GM19043 (cell line): ENCODE results near the gene AKAP11.
"Not testable (repeated sequence)": the region's sequence is repeated elsewhere in the genome, so short reads cannot be mapped to it uniquely, and the experiment has no call there.

Experiments
- ATAC-seq: cut with Tn5 transposase; IDR thresholded peaks from one replicate; pipeline ENCODE4 v1.9.1; 2021; ENCODE audit warnings: low read depth; ENCODE audit not compliant: unreplicated experiment

The AKAP11 gene, protein sequence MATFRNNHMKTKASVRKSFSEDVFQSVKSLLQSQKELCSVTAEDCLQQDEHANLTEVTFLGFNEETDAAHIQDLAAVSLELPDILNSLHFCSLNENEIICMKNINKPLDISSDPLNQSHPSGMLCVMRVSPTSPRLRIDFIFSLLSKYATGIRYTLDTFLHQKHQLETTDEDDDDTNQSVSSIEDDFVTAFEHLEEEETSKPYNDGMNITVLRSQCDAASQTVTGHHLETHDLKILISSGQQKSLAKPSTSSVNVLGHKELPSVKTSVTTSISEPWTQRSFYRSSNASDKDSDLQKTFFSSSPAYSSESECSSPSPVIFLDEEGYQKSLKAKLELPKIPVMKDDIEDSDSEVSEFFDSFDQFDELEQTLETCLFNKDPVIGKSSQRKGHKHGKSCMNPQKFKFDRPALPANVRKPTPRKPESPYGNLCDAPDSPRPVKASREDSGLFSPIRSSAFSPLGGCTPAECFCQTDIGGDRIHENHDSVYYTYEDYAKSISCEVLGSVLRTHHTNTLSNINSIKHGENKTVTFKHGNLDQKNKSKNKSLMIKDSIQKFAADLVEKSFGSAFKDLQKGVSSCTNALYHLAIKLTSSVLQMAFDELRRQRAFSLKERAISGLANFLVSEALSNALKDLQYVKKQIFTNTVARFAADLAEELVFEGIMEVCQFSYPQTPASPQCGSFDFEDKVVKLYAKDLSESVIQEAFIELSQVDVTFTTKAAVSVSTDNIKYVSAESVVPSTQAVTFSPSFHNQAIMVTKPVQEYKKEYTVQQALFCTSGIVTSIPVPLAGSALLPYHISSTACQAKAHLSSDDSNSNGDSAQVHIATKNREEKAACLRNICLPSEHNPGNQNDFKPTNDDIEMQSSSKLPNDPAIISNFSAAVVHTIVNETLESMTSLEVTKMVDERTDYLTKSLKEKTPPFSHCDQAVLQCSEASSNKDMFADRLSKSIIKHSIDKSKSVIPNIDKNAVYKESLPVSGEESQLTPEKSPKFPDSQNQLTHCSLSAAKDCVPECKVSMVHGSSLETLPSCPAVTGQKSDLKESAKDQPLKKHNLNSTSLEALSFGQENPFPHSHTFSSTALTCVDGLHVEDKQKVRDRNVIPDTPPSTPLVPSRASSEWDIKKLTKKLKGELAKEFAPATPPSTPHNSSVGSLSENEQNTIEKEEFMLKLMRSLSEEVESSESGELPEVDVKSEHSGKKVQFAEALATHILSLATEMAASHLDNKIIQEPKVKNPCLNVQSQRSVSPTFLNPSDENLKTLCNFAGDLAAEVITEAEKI (N-terminal part only)

DNA sequence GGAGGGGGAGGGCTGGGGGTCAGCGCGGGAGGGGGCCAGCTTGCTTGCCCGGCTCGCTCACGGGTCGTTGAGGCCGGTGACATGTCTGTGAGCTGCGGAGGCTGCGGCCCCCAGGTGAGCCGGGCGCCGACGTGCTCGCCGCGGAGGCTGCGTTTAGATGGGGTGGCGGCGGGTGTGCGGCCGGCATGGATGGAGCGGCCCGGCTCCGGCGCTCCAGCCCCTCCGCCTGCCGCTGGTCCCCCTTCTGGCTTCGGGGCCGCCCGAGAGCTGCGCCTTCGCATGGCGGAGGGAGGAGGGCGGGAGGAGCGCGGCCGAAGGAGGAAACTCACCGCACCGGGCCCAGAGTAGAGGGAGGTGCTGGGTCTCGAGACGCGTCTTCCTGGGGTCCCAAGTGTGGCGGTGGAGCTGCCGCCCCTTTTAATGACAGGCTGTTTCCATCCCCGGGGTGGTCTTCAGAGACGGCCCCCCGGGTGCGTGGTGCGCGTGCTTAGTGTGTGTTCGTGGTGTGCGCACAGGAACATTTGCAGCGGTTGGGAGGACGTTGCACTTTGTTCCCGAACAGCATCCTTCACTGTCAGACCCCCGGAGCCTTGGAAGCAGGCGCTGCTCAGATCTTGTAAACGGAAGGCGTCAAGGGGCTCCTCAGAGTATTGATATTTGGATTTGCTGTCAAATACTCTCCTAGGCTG is at the start of gene AKAP11:
AKAP11 (plus strand) TSS at position 38 of the 689 bp plus-strand sequence. CDS start 14,197 bp downstream, outside the sequence.
- peak; percentile 4 for ATAC-seq

DNA sequence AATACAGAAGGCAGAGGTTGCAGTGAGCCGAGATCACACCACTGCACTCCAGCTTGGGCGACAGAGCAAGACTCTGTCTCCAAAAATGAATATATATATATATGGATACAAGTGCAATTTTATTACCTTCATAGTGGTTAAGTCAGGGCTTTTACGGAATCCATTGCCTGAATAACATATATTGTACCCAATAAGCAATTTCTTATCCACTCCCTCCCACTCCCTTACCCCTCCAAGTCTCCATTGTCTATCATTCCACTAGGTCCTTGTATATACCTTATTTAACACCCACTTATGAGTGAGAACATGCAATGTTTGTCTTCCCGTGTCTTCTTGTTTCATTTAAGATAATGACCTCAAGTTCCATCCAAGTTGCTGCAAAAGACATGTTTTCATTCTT is 48.3 kb upstream of the AKAP11 start:
- ATAC-seq: no peak

DNA sequence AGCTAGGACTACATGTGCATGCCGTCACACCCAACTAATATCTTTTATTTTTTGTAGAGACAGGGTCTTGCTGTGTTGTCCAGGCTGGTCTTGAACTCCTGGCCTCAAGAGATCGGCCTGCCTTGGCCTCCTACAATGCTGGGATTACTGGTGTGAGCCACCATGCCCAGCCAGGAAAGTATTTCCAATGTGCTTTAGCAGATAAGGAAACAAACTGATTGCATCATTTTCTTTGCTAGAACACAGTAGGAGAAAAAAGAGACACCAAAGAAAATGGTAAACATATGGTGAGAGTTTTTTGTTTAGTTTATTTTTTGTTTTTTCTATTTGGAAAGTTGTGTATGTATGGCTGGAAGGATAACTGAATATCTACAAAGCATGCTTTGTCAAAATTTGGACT is 46.9 kb upstream of the AKAP11 start:
- no peak for ATAC-seq

DNA sequence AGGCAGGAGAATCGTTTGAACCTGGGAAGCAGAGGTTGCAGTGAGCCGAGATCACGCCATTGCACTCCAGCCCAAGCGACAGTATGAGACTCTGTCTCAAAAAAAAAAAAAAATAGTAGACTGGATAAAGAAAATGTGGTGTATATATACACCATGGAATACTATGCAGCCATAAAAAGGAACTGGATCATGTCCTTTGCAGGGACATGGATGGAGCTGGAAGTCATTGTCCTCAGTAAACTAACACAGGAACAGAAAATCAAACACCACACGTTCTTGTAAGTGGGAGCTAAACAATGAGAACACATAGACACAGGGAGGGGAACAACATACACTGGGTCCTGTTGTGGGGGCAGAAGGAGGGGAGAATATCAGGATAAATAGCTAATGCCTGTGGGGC is 45.2 kb upstream of the AKAP11 start:
- not testable (repeated sequence) for ATAC-seq

DNA sequence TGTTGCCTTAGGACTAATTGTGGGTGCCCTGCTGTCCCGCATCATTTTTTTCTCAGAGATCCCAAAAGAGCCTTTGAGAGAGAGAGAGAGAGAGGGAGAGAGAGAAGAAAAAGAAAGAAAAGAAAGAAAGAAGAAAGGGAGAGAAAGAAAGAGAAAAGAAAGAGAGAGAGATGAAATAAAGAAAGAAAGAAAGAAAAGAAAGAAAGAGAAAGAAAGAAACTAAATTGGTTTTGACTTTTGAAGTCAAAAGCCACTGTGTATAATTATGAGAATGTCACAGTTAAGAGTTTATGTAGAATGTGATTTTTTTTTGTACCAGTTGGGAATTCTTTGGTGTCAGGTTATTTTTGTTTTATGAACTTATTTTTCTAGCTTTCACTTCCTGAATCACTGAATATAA is 43.4 kb upstream of the AKAP11 start:
- ATAC-seq: no peak

DNA sequence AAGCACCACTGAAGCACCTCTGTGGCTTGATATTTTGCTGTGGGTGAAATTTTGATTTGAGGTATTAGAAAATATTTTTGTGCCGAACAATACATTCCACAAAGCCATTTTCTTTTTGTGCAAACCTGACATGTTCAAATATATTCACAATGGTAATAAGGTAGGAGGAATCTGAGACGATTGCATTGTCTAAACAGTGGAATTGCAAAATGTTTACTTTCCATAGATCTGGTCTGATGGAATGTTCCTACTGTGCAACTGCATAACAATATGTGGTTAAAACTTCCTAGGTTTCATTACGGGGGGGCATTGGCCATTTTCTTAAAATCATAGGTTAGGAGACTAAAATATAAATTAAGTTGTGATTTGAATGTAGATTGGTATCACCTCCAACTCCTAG is 42.7 kb upstream of the AKAP11 start:
- ATAC-seq: no peak

DNA sequence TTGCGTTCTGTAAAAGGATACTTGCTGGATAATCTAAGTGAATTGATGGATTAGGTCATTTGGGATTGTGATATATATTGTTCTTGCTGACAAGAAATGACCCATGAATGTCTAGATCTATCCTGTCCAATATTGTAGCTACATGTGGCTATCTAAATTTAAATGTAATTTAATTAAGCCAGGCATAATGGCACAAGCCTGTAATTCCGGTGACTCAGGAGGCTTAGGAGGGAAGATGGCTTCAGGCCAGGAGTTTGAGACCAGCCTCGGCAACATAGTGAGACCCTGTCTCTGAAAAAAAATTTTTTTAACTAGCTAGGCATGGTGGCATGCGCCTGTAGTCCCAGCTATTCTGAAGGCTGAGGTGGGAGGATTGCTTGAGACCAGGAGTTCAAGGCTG is 39.3 kb upstream of the AKAP11 start:
- no peak for ATAC-seq

DNA sequence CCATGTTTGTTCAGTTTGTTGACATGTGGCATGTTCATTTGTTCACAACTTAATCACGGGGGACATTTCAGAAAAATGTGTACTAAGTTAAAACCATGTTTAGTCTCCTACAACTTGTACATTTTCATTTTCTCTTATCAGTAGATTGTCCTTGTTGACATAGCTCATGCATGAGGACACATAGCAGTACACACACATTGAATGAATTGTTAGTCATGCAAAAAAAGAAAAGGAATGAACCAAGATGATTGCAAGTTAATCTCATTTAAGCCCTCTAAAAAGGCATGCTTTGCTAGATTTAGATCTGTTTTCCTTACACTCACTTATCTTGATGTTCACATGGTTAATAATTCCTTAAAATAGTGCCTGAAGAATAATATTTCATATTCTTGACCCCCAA is 38.2 kb upstream of the AKAP11 start:
- ATAC-seq: no peak

DNA sequence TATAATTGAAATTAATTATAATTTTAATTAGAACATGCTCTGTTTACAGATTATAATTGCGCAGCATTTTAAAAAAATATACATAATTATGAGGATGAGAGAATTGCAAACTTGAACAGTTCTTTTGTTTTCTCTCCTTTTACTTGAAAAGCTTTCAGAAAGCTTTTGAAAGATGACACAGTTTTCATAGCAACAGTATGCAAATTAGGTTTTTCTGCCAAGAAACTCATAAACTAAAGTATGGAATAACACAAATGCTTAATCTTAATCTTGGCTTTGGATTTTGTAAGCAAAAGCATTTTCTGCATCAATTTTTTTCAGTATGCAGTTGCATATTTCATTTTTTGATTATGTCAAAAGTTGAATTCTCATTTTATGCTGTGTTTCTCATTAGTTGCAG is 32.8 kb upstream of the AKAP11 start:
- no peak for ATAC-seq

DNA sequence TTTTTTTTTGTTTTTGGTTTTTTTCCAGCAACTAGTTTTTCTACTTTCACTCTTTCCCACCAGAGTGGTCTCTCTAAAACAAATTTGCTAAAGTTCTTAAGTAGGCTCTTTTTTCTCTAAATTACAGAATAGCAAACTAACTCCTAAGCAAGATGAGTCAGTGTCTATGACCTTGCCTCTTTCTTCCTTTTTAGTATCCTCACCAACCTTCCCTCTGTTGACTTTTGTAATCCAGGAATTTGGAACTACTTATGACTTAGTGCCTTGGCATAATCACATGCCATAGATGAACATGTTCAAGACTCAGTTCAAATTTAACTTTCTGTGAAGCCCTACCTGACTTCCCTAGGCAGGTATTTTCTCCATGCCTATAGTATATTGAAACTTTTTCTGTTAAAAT is 32.3 kb upstream of the AKAP11 start:
- ATAC-seq: no peak

DNA sequence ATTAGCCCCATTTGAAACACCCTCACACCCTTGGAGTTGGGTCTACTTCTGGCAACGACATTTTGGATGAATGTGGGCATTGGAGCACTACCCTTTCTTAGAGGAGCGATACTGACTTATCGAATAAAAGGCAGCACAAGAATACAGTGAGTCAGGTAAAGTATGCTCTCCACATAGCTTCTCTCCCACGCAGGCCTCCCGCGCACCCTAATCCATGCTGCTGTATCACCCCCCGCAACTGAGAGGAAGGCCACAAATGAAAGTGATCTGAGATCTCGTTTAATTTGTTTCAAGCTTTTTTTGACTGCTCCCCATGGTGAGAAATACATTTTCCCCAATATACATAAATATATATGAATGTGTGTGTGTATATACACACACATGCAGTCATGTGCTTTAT is 25.4 kb upstream of the AKAP11 start:
- no peak for ATAC-seq

DNA sequence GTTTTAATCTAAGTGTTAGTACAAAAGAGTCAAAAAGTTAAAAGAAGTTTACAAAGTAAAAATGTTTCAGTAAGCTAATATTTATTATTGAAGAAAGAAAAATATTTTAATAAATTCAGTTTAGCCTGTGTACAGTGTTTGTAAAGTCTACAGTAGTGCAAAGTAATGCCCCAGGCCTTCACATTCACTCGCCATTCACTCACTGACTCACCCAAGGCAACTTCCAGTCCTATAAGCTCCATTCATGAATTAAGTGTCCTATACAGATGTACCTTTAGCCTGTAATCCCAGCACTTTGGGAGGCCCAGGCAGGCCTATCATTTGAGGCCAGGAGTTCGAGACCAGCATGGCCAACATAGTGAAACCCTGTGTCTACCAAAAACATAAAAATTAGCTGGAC is 24.1 kb upstream of the AKAP11 start:
- no peak for ATAC-seq

DNA sequence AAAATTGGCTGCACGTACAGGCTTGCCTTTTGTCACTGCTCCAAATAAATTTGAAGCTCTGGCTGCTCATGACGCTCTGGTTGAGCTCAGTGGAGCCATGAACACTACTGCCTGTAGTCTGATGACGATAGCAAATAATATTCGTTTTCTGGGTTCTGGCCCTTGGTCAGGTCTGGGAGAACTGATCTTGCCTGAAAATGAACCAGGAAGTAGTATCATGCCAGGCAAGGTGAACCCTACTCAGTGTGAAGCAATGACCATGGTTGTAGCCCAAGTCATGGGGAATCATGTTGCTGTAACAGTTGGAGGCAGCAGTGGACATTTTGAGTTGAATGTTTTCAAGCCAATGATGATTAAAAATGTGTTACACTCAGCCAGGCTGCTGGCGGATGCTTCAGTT is 16.1 kb upstream of the AKAP11 start:
- ATAC-seq: no peak

DNA sequence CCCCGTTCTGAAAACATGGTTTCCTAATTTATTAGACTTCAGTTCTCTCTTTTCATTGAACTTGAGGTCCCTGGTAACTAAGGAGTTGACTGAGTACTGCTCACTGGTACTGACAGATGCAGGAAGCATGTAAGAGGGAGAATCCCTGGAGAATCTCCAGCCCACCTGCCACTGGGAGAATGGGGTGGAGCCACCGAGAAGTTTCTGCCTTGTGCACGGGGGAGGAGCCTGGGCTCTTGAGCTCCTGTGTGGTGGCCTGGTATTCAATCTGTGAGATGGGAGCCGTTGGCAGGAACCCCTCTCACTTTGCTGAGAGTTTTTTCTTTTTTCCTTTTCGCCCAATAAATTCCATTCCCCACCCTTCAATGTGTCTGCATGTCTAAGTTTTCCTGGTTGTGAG is 13.2 kb upstream of the AKAP11 start:
- ATAC-seq: no peak

DNA sequence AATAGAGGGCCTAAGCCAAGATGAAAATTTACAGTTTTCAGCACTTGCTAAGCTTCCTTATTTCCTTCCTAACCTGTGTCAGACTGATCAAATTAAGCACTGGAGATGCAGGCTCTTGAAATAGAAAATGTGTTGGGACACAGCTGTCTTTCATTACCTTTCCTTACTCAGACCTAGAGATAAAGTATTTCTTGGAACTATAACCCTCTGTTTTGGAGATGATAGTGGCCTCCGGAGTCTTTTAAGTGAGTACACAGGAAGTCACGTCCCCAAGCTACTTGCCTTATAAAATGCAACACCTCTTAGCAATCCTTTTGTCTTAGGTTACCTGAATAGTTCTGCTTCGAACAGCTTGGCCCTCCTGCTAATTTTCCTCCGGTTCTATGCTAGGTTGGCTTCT is 12.4 kb upstream of the AKAP11 start:
- ATAC-seq: no peak

DNA sequence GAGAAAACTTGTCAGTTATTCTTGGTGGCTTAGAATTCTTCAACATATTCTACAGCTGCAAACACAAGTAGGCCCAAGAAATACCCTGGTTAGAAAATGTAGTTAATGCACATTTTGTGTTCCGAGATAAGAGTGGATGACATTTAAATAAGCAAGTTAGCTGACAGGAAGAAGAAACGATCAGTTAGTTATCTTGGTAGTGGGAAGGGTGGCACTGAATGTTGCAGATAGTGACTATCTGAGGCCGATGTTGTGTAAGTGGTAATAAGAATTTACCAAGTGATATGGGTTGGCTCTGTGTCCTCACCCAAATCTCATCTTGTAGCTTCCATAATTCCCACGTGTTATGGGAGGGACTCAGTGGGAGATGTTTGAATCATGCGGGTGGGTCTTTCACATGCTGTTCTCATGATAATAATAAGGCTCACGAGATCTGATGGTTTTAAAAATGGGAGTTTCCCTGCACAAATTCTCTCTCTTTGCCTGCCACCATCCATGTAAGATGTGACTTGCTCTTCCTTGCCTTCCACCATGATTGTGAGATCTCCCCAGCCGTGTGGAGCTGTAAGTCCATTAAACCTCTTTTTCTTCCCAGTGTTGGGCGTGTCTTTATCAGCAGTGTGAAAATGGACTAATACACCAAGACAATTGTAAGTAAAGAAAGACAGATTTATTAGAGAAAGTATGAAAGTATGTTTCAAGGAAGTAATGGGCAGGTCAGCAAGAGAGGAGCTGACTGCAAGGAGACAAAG is 10.9 kb upstream of the AKAP11 start:
- no peak for ATAC-seq

DNA sequence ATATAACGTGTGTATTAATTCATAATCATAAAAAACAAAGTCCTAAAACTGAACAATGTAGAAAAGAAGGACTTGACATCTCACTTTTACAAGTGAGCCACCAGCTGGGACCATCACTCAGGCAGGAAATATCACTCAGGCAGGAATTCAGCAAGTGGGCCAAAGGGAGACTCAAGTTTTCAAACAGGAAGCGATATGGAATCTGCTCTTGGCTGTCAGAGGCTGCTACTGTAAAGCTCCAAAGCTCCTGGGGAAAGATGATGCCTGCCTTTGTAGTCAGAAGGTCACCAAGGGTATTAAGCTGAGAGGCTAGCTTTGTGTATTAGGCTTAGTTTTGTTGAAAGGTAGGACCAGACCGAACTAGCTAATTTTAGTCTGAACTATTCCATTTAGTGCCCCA is 5.5 kb upstream of the AKAP11 start:
- ATAC-seq: no peak

DNA sequence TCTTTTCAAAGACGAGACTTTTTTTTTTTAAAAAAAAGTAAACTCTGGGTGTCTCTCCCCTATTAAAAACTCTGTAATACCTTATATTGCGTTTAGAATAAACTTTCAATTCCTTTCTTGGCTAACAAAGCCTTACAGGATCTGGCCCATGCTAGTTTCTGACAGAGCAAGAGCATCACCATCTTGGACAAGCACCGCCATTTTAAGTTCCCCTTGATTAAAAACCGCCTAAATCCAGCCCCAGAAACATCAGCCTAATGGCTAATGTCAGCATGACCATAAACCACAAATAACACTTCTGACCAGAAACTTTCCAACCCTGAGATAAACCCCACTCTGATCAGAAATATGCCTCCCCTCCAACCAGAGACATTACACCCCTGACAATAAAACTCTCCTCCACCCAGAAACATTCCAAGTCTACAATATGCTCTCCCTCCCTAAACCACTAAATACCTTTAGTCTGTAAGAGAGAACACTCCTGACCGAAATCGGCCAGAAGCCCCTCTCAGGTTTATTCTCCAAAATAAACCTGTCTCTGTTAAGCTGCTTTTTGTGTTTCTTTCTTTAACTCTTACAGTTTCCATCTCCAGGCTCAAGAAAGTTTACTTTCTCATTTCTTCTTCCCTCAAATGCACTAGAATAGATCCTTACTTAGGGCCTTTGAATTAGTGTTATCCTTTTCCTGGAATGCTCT is 1.6 kb upstream of the AKAP11 start:
- ATAC-seq: no peak

DNA sequence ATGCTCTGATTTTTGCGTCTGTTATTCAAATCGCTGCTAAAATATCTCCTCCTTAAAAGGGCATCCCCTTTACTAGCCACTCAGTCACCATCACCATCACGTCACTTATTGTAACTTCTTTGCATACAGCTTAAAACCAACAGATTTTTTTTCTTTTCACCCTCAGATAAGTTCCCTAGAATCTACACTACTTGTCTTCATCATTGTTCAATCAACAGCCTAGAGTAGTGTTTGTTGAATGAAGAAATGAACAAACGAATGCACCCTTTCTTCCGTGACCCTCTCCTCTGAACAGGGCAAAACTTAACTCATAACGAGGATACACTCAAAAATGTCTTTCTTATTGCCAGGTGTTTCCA is 1.1 kb upstream of the AKAP11 start:
- ATAC-seq: no peak
